NCI-H2171 (cell line): ENCODE measurements around the gene ACBD4.

Experiments used
- DNase-seq: peaks from one replicate; lab custom pipeline; 2025; lab: John Stamatoyannopoulos, UW

ACBD4 gene

DNA sequence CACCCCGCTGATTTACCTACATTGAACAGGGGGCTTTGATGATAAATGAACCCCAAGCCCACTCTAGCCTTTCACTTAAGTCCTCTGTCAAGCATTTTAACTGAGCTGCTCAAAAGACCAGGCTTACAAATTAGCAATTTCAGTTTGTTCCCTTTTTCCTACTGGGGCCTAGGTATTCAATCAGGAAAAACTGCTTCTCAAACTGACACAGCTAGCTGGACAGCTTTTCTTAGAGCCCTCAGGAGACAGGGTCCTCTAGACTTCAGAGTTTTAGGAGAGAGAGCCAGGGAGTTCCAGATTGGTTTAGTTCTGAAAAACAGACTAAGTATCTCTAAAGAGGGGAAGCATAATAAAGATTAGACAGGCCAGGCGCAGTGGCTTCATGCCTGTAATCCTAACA lies 20.0 kb downstream of the ACBD4 start:
- DNase-seq, result no peak

GRCh38 chr17:45156242-45156641 lies 20.8 kb downstream of the ACBD4 start:
- DNase-seq, result no peak

GRCh38 chr17:45160447-45161287 lies 25.2 kb downstream of the ACBD4 start:
- DNase-seq, result peak; percentile 67

- DNase-seq, result peak; percentile 99
Observed at GRCh38 chr17:45161288-45162024, 26.0 kb downstream of the ACBD4 start, which contains the start of gene HEXIM2. TSS of gene HEXIM2 (plus strand) at chr17:45161875. CDS start at chr17:45162794, 919 bp downstream.

GRCh38 chr17:45162025-45162687 lies 26.7 kb downstream of the ACBD4 start:
- DNase-seq, result no peak

DNA sequence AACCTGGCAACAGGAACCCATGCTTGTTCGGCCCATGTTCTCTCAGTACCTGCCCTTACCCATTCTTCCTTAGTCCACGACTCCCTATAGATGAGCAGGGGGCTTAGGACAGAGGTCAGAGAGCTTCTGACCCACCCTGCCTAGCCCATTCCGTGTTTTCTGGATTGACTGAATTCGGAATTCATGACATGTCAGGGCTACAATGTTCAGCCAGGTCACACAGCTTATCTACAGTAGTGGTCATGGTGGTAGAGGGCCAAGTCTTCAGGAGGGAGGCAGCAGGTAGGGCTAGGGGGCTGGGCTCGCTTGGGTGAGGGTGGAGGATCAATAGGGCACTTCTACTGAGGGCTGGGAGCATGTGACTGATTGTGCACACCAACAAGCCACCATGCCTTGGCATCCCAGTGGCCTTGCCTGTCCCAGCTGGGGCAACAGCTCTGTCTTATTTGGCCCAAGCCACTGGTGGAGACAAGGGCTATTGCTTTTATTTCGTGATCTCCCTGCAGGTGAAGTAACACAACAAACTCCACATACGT lies 29.3 kb downstream of the ACBD4 start:
- DNase-seq, result no peak

GRCh38 chr17:45168991-45169752 lies 33.7 kb downstream of the ACBD4 start:
- DNase-seq, result no peak

DNA sequence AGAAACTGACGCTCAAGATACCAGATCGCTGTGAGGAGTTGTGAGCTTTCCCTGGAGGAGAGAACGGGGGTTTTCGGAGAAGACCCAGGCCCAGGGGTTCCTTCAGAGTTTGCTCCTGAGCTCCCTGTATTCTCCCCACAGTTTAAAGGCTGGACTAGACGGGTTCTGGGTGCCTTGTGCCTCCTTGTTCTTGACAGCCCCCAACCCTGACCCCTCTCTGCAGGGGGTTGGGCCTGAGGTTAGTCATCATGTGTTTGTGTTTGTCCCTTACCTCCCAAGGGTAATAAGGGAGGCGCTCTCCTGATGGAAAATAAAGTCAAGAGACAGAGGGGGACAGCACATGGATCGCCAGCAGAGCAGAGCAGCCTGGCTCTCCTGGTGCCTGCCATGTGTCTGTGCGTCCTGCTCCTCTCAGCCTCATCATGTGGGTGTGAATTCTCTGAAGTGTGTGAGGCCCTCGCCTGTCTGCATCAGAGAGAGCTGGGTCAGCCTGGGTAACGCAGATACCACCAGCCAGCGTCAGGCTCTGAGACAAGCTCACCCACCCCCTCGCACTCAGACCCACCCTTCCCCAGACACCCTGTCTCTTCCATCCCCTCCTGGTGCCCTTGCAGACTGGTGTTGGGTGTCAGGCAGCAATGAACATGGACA lies 34.9 kb downstream of the ACBD4 start:
- DNase-seq, result no peak

GRCh38 chr17:45170931-45171337 lies 35.4 kb downstream of the ACBD4 start:
- DNase-seq, result no peak

GRCh38 chr17:45171338-45172231 lies 36.1 kb downstream of the ACBD4 start:
- no peak for DNase-seq

GRCh38 chr17:45172232-45172540 lies 36.7 kb downstream of the ACBD4 start:
- no peak for DNase-seq

- no peak for DNase-seq
Observed at GRCh38 chr17:45172541-45173286, 37.2 kb downstream of the ACBD4 start.

DNA sequence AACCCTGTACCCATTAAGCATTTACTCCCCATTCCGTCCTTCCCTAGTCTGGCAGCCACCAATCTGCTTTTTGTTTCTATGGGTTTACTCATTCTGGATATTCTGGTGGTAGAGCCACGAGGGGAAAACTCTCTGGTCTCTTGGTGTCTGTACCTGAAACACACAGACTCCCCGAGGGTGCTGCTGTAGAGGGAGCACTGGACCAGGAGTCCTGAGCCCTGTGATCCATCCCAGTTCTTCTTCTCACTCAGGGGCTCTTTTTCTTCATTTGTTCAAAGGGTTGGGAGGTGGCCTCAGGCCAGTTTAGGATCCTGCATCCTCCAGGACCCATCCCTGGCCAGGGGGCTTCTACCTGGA lies 40.2 kb downstream of the ACBD4 start:
- no peak for DNase-seq

DNA sequence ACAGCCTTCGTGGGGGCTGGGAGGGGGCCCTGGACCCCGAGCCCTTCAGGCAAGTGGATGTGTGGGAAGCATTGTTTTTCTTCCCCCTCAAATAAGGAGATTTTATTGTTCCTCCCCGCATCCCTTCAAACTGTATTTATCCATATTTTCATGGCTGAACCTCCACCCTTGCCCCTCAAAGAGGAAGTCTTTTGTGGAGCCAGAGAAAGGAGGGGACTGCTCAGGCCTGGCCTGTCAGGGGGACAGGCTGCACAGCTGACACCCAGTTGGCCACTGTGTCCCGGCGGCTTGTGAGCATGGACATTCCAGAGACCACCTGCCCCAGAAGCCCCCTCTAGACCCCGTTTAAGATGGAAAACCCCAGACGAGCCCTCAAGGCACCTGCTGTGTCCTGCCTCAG lies 42.1 kb downstream of the ACBD4 start:
- DNase-seq, result no peak

- DNase-seq, result no peak
Observed at GRCh38 chr17:45184144-45184543, 48.7 kb downstream of the ACBD4 start.

DNA sequence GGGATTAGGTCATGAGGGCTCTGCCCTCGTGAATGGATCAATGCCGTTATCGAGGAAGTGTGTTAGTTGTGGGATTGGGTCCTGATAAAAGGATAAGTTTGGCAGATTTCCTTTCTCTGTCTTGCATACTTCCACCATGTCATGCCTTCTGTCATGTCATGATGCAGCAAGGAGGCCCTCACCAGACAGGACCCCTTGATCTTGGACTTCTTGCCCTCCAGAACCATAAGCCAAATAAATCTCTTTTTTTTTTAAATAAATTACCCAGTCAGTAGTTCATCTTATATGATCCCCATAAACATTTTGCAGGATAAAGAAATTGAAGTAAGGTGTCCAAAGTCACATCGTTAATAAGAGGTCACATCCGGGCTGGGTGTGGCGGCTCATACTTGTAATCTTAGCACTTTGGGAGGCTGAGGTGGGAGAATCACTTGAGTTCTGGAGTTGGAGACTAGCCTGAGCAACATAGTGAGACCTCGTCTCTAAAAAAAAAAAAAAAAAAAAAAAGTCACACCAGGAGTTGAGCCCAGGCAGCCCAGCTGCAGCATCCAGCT lies 51.4 kb downstream of the ACBD4 start:
- DNase-seq, result no peak

- DNase-seq, result no peak
Observed at GRCh38 chr17:45189009-45189408, 53.5 kb downstream of the ACBD4 start.

GRCh38 chr17:45190503-45191255 lies 55.2 kb downstream of the ACBD4 start:
- peak; percentile 11 for DNase-seq
